Measurements from ENCODE around the gene SLC15A4.

SLC15A4 gene

GRCh38 chr12:128810182-128811127, 13.3 kb downstream of the SLC15A4 start:
- Histone ChIP-seq H3K4me1 (ENCODE audit: insufficient read depth, low read length, poor library complexity, severe bottlenecking) (peaks cover 26% of the 10 kb centered on the region), H3K27me3 (ENCODE audit: insufficient read depth, low read length, poor library complexity, severe bottlenecking) (no peaks in the 10 kb centered on the region), H3K9me2 (replicated peaks; ENCODE audit: low read depth, low read length) (no peaks in the 10 kb centered on the region), H2AFZ (ENCODE audit: low read length) (no peak overlapping the region), H3K4me2 (ENCODE audit: low read depth, low read length, poor library complexity, severe bottlenecking) (no peak overlapping the region), H3K9me3 (ENCODE audit: insufficient read depth, low read depth, low read length) (no peaks in the 10 kb centered on the region), H3K79me2 (ENCODE audit: insufficient read depth, low read length) (peaks cover 77% of the 10 kb centered on the region), H3F3A (ENCODE audit: low read depth) (no peaks in the 10 kb centered on the region), H3K36me3 (ENCODE audit: insufficient read depth, low read length) (peaks cover 68% of the 10 kb centered on the region; the same call in 1 of the 2 replicates), H3K4me3 (ENCODE audit: low read length, poor library complexity, severe bottlenecking) (no peak overlapping the region), H3K9ac (ENCODE audit: low read depth, low read length, poor library complexity, severe bottlenecking) (no peak overlapping the region), H4K20me1 (ENCODE audit: insufficient read depth, low read length, poor library complexity, severe bottlenecking) (peaks cover 55% of the 10 kb centered on the region)
- no peak for TF ChIP-seq CTCF (conservative IDR thresholded peaks at IDR 0.05; ENCODE audit: low read length)
- TF ChIP-seq EZH2phosphoT487 (IDR thresholded peaks at IDR 0.05; ENCODE audit: borderline replicate concordance), result no peak

GRCh38 chr12:128808651-128809050, 15.1 kb downstream of the SLC15A4 start:
- TF ChIP-seq CTCF (conservative IDR thresholded peaks at IDR 0.05; ENCODE audit: low read length) (no peak), EZH2phosphoT487 (IDR thresholded peaks at IDR 0.05; ENCODE audit: borderline replicate concordance) (no peak)

GRCh38 chr12:128807161-128807724, 16.5 kb downstream of the SLC15A4 start:
- Histone ChIP-seq H3K27me3 (ENCODE audit: insufficient read depth, low read length, poor library complexity, severe bottlenecking) (no peaks in the 10 kb centered on the region), H3K9me2 (replicated peaks; ENCODE audit: low read depth, low read length) (no peaks in the 10 kb centered on the region), H3K79me2 (ENCODE audit: insufficient read depth, low read length) (peaks cover 71% of the 10 kb centered on the region), H3K4me2 (ENCODE audit: low read depth, low read length, poor library complexity, severe bottlenecking) (no peak overlapping the region), H3F3A (ENCODE audit: low read depth) (no peaks in the 10 kb centered on the region), H3K9me3 (ENCODE audit: insufficient read depth, low read depth, low read length) (no peaks in the 10 kb centered on the region), H3K4me1 (ENCODE audit: insufficient read depth, low read length, poor library complexity, severe bottlenecking) (peaks cover 19% of the 10 kb centered on the region), H3K36me3 (ENCODE audit: insufficient read depth, low read length) (peaks cover 70% of the 10 kb centered on the region; the same call in 1 of the 2 replicates), H3K4me3 (ENCODE audit: low read length, poor library complexity, severe bottlenecking) (no peak overlapping the region), H3K9ac (ENCODE audit: low read depth, low read length, poor library complexity, severe bottlenecking) (no peak overlapping the region), H4K20me1 (ENCODE audit: insufficient read depth, low read length, poor library complexity, severe bottlenecking) (peaks cover 46% of the 10 kb centered on the region), H2AFZ (ENCODE audit: low read length) (no peak overlapping the region)
- no peak for TF ChIP-seq EZH2phosphoT487 (IDR thresholded peaks at IDR 0.05; ENCODE audit: borderline replicate concordance)
- TF ChIP-seq CTCF (conservative IDR thresholded peaks at IDR 0.05; ENCODE audit: low read length), result no peak

More at GRCh38 chr12:128808651-128809050, 15.1 kb downstream of the SLC15A4 start:
- Histone ChIP-seq H3K27me3 (ENCODE audit: insufficient read depth, low read length, poor library complexity, severe bottlenecking) (no peaks in the 10 kb centered on the region), H4K20me1 (ENCODE audit: insufficient read depth, low read length, poor library complexity, severe bottlenecking) (peaks cover 42% of the 10 kb centered on the region), H3K9me3 (ENCODE audit: insufficient read depth, low read depth, low read length) (no peaks in the 10 kb centered on the region), H2AFZ (ENCODE audit: low read length) (no peak overlapping the region), H3K4me2 (ENCODE audit: low read depth, low read length, poor library complexity, severe bottlenecking) (no peak overlapping the region), H3K4me1 (ENCODE audit: insufficient read depth, low read length, poor library complexity, severe bottlenecking) (peaks cover 25% of the 10 kb centered on the region), H3K79me2 (ENCODE audit: insufficient read depth, low read length) (peaks cover 71% of the 10 kb centered on the region), H3K4me3 (ENCODE audit: low read length, poor library complexity, severe bottlenecking) (no peak overlapping the region), H3K9me2 (replicated peaks; ENCODE audit: low read depth, low read length) (no peaks in the 10 kb centered on the region), H3K36me3 (ENCODE audit: insufficient read depth, low read length) (peaks cover 67% of the 10 kb centered on the region; the same call in 1 of the 2 replicates), H3F3A (ENCODE audit: low read depth) (no peaks in the 10 kb centered on the region), H3K9ac (ENCODE audit: low read depth, low read length, poor library complexity, severe bottlenecking) (no peak overlapping the region)
